Fibroblast of lung (primary cell): ENCODE results near the gene SEL1L. TPM values are rescaled to one million over a fixed set of nuclear protein-coding genes. Genes with fewer than 3 reads are reported as not detected.

Experiments
- DNase-seq, 2 donors: peaks; one replicate each; pipeline versions ENCODE4 v3.0.0 to v3.0.0-alpha.2; 2010; ENCODE audit warnings: low read depth in 2 of 2
- H2AFZ ChIP-seq: 2 replicates; pipeline ENCODE4 v1.5.1; 2012; ENCODE audit warnings: low read length, control low read depth, inconsistent platforms
- H3K27ac ChIP-seq: 2 replicates; pipeline ENCODE4 v1.5.1; 2011; ENCODE audit warnings: low read length, control low read depth; ENCODE audit not compliant: insufficient read depth
- H3K27me3 ChIP-seq: 2 replicates; pipeline ENCODE4 v1.5.1; 2011; ENCODE audit warnings: mild to moderate bottlenecking, low read length; ENCODE audit not compliant: control insufficient read depth, insufficient read depth
- H3K36me3 ChIP-seq: 2 replicates; pipeline ENCODE4 v1.5.1; 2011; ENCODE audit warnings: low read length; ENCODE audit not compliant: control insufficient read depth, insufficient read depth
- H3K4me1 ChIP-seq: 2 replicates; pipeline ENCODE4 v1.5.1; 2011; ENCODE audit warnings: low read length; ENCODE audit not compliant: control insufficient read depth, insufficient read depth; ENCODE audit errors: extremely low read depth
- H3K4me2 ChIP-seq: 2 replicates; pipeline ENCODE4 v1.5.1; 2011; ENCODE audit warnings: low read length, control low read depth; ENCODE audit not compliant: insufficient read depth; ENCODE audit errors: extremely low read depth
- H3K4me3 ChIP-seq, 4 experiments: fragments of 200-600 bp in 1 of 4; sonication (generic) in 1 of 4; replicated peaks in 1 of 4; 2 replicates each; pipeline ENCODE4 v1.5.1; 2011 to 2016; ENCODE audit warnings: low read length in 4 of 4, low read depth in 3 of 4, mild to moderate bottlenecking in 3 of 4, control low read depth in 2 of 4, inconsistent platforms in 1 of 4, mixed read lengths in 1 of 4; ENCODE audit not compliant: insufficient read depth in 1 of 4; ENCODE audit errors: control extremely low read depth in 1 of 4
- H3K79me2 ChIP-seq: 2 replicates; pipeline ENCODE4 v1.5.1; 2012; ENCODE audit warnings: mild to moderate bottlenecking, low read length, inconsistent platforms; ENCODE audit not compliant: control insufficient read depth, insufficient read depth
- H3K9ac ChIP-seq: 2 replicates; pipeline ENCODE4 v1.5.1; 2011; ENCODE audit warnings: mild to moderate bottlenecking, low read length, control low read depth; ENCODE audit not compliant: insufficient read depth
- H3K9me3 ChIP-seq: 2 replicates; pipeline ENCODE4 v1.5.1; 2012; ENCODE audit warnings: low read depth, low read length; ENCODE audit not compliant: control insufficient read depth, insufficient read depth
- H4K20me1 ChIP-seq: 2 replicates; pipeline ENCODE4 v1.5.1; 2011; ENCODE audit warnings: low read length; ENCODE audit not compliant: control insufficient read depth, insufficient read depth; ENCODE audit errors: extremely low read depth
- CTCF ChIP-seq, 2 donors: IDR thresholded peaks in 1 of 2; conservative IDR thresholded peaks in 1 of 2; 1 replicate in 1 of 2; 2 replicates in 1 of 2; pipeline ENCODE4 v1.5.1; 2011 to 2012; ENCODE audit warnings: low read length in 2 of 2, control low read depth in 1 of 2, inconsistent platforms in 1 of 2, low read depth in 1 of 2, mild to moderate bottlenecking in 1 of 2
- EZH2 ChIP-seq: IDR thresholded peaks from 2 replicates; pipeline ENCODE4 v1.5.1; 2012; ENCODE audit warnings: low read length, control low read depth, mild to moderate bottlenecking; ENCODE audit errors: missing control alignments
- polyA minus RNA-seq: library from RNA; depleted of rRNA, polyadenylated mRNA; stranded (reverse); fragments of >200 nt; gene quantifications from 2 replicates; pipeline ENCODE4 v1.2.3, GENCODE V29; 2011; ENCODE audit warnings: low replicate concordance
- polyA plus RNA-seq, 2 donors: library from polyadenylated mRNA; depleted of rRNA in 1 of 2; stranded (reverse) in 1 of 2; unstranded in 1 of 2; fragments of >200 nt; gene quantifications; 2 replicates each; pipeline ENCODE4 v1.2.1, GENCODE V29; 2011 to 2012; ENCODE audit warnings: missing spikeins in 1 of 2
- total RNA-seq: library from RNA; depleted of rRNA; stranded (reverse); fragments of >200 nt; gene quantifications from 2 replicates; pipeline ENCODE4 v1.2.1, GENCODE V29; 2014

SEL1L gene
- total RNA-seq (143 and 151 TPM in 2 replicates), polyA plus RNA-seq (27.5 and 39.3 TPM in 2 replicates), polyA minus RNA-seq (23.1 and 50.5 TPM in 2 replicates)
- 39.0 and 61.1 TPM in 2 replicates for polyA plus RNA-seq (2012)

DNA sequence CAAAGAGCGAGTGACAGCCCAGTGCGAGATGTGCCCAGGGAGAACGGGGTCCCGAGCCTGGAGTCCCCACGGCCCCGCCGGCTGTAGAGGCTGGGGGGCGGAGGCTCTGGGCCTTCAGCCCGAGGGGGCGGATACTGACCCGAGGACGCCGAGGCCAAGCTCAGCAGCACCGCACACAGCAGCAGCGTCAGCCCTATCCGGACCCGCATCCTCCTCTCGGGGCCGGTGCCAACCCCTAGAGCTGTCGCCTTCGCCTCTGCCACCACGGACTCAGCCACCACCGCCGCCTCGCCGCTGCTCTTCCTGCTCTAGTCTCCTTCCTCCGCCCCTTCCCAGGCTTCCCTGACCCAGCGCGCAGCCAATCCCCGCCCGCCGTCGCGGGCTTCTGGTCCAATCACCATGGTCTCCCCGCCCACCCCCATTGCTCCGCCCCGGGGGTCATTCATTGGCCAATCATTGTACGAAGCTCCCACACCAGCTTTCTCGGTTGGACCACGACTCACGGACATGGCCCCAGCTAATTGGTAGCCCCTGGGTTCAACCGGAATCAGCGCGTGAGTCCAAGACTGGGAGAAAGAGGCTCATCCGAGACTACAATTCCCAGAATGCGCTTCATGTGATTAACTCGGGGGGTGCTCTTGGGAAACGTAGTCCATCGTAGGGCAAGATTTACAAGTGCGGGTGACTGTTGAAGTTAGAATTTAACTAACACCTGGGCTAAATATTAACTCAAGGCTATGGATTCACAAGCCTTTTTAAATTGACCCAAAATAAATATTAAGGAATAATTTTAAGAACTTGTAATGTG, at the start of gene SEL1L:
Gene SEL1L (minus strand): TSS at position 318 of the 808 bp plus-strand sequence. CDS start 109 bp downstream, at position 209.
- Histone ChIP-seq H3K27ac (peak within 1 kb of the TSS; percentile 44), H3K4me1 (no peaks in the 10 kb centered on the region), H3K9me3 (no peaks in the 10 kb centered on the region)

GRCh38 chr14:81582420-81582819, 48.8 kb upstream of the SEL1L start:
- no peaks in the 10 kb centered on the region for H3K9me3 ChIP-seq

More for the DNA sequence above, at the start of gene SEL1L:
- peak within 1 kb of the TSS; percentile 96 for H2AFZ ChIP-seq
- peak; percentile 99 for DNase-seq
- peak within 1 kb of the TSS; percentile 86 for H3K4me2 ChIP-seq
- H3K4me3 ChIP-seq = peak within 1 kb of the TSS; percentile 61 to 97 (median 80)
- peaks cover 38% of the 10 kb centered on the region for H3K79me2 ChIP-seq
- TF ChIP-seq CTCF (conservative IDR thresholded peaks at IDR 0.05 in 1 of 2, IDR thresholded peaks at IDR 0.05 in 1 of 2; ENCODE audit: low read depth in 1 of 2, low read length in 2 of 2) (no peak), EZH2 (no peak)
- no peaks in the 10 kb centered on the region for H4K20me1 ChIP-seq
- H3K27me3 ChIP-seq = no peaks in the 10 kb centered on the region
- H3K9ac ChIP-seq = peak within 1 kb of the TSS; percentile 81
- H3K36me3 ChIP-seq = no peaks in the 10 kb centered on the region

More at GRCh38 chr14:81582420-81582819, 48.8 kb upstream of the SEL1L start:
- H4K20me1 ChIP-seq = no peaks in the 10 kb centered on the region
- H3K36me3 ChIP-seq = no peaks in the 10 kb centered on the region
- H3K4me3 ChIP-seq = no peak overlapping the region
- no peaks in the 10 kb centered on the region for H3K27me3 ChIP-seq
- H3K4me1 ChIP-seq = no peaks in the 10 kb centered on the region
- H3K79me2 ChIP-seq = no peaks in the 10 kb centered on the region
- no peak for DNase-seq
- no peak overlapping the region for H3K9ac ChIP-seq
- TF ChIP-seq EZH2 (no peak), CTCF (conservative IDR thresholded peaks at IDR 0.05 in 1 of 2, IDR thresholded peaks at IDR 0.05 in 1 of 2; ENCODE audit: low read depth in 1 of 2, low read length in 2 of 2) (no peak)
- H3K27ac ChIP-seq = no peak overlapping the region
- no peak overlapping the region for H2AFZ ChIP-seq
- no peak overlapping the region for H3K4me2 ChIP-seq
